GM21737 (cell line): ENCODE data around the gene JMJD4.

Experiments used
- ATAC-seq: cut with Tn5 transposase; IDR thresholded peaks from one replicate; pipeline ENCODE4 v1.9.1; 2021; ENCODE audit warnings: mild to moderate bottlenecking, moderate library complexity; ENCODE audit not compliant: unreplicated experiment

JMJD4 gene, protein sequence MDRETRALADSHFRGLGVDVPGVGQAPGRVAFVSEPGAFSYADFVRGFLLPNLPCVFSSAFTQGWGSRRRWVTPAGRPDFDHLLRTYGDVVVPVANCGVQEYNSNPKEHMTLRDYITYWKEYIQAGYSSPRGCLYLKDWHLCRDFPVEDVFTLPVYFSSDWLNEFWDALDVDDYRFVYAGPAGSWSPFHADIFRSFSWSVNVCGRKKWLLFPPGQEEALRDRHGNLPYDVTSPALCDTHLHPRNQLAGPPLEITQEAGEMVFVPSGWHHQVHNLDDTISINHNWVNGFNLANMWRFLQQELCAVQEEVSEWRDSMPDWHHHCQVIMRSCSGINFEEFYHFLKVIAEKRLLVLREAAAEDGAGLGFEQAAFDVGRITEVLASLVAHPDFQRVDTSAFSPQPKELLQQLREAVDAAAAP

DNA sequence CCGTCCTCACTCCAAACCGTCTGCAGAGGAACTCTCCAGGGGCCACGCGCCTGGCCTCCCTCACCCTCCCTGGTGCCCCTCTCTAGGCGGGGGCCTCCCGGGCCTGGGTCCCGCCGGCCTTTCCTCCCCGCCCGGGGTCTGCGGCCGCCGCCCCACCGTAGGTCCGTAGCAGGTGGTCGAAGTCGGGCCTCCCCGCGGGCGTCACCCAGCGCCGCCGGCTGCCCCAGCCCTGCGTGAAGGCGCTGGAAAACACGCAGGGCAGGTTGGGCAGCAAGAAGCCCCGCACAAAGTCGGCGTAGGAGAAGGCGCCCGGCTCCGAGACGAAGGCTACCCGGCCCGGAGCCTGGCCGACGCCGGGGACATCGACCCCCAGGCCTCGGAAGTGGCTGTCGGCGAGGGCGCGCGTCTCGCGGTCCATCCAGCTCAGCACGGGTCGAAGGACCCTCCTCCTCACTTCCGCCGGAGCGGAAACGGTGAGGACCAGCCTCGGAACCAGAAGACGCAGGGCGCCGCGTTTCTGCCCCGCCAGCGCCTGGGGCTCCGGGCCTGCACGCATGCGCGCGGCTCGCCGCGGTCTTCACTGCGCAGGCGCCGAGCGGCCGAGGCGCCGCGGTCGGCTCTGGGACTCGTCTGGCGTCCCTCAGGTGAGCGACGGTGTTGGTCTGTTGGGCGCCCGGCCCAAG is at the start of gene JMJD4, which contains the start of gene SNAP47:
Gene JMJD4 (minus strand): TSS at position 447 of the 683 bp plus-strand sequence. CDS start 29 bp downstream, at position 418.
Gene SNAP47 (plus strand): TSS at position 580 of the 683 bp plus-strand sequence. CDS start 12,302 bp downstream, outside the sequence.
- ATAC-seq = peak; percentile 93

DNA sequence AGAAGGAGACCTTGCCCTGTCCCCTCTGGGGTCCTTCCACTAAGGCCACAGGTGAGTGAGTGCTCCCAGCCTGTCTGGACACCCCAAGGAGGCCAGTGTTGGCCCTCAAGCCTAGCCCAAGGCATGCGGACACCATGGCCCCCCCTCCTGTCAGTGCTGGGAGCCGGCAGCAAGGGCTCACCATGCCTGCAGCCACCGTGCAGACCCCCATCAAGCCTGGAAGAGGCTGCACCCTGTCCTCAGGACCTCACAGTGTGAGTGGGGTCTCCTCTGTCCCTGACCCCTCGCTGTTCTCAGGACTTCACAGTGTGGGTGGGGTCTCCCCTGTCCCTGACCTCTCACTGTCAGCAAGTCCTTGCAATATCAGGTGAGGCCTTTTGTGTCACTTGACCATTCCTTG is 47.1 kb upstream of the JMJD4 start:
- no peak for ATAC-seq

DNA sequence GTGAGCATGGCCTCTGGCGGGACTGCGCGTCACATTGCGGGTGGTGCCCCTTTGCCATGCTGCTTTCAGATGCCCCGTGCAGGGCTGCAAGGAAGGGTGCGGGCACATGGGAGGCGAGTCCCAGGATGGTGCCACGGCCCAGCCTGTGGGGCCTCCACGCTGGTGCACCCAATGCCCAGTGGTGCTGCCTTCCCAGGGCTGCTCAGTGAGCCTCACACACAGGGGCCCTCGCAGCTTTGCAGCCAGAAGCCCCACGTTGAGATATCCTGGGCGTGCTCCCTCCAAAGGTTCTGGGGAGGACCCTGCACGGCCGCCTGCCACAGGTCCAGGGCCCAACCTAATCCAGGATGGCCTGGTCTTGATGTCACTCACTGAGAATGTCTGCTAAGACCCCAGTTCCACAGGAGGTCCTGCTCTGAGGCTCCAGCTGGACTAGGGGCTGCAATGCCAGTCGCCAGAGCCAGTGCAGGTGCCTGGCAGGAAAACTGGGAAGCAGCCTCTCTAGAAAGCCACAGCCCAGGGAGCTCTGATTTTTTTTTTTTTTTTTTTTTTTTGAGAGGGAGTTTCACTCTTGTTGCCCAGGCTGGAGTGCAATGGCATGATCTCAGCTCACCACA is 46.3 kb upstream of the JMJD4 start:
- ATAC-seq = no peak

DNA sequence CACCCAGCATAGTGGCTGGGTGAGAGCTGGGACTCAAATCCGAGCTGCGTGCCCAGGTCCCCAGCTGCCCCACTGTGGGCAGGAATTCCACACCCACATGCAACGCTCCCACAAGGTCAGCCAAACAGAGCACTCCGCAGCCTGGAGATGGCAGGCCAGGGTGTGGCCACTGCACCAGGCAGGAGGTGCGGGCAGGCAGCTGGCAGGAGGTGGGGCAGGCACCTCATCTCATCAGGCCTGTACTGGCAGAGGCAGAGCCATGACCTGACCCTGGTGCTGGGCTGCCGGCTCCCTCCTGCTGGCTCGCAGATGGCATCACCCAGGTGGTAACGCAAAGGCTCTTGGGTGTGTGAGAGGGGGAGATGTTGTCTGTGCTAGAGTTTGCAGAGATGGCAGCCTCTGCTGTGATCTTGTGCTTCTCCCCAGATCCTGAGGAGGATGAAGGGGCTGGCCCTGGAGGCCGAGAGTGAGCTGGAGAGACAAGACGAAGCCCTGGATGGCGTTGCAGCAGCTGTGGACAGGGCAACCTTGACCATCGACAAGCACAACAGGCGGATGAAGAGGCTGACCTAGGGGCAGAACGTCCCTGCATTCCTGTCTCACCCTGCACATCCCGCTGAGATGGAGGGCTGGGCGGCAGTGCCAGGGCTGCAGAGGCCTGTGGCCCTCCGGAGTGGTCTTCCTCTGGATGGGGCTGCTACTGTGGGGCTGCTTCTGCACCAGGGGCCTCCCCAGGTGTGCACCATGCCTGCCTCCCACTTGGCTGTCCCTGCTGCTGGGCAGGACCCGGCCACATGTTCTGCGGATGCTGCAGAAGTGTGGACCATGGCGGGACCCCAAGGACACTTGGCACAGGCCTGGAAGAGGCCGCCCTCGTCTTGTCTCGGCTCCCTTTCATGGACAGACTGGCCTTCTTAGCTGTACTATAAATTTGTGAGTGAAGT is 45.3 kb upstream of the JMJD4 start:
- no peak for ATAC-seq

DNA sequence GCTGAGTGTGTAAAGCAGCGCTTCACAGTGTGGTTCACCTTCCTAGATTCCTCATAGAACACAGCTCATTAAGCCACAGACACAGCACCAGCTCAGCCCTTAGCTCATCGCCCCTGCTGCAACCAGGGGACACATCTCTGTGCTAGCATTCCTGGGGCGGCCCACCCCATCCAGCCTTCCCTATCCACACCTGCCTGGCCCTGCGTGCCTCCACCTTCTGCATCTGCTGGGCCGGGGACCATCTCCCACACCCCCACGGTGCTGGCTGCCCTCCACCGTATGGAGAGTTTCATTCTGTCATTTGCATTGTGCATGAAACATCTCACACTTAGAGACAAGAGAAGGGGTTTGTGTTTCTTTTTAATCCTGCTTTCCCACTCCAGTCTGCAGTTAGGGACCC is 44.6 kb upstream of the JMJD4 start:
- ATAC-seq = no peak

DNA sequence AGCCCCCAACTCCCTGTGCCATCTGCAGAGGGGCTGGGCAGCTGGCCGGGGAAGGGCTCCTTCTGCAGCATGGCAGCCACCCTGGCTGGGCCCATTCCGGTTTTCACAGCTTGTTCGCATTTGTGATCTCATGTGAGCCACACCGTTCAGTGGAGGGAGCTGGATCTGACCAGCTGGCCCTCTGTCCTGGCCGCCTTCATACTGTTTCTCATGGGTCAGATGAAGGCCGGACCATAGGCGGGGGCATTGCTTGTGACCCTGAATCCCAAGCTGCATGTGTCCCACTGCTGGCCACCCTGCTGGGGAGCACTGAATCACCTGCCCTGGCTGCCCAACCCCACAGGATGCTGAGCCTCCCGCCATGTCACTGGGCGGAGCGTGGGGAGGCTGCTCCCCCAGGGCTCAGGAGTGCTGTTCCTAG is 43.9 kb upstream of the JMJD4 start:
- ATAC-seq = no peak

DNA sequence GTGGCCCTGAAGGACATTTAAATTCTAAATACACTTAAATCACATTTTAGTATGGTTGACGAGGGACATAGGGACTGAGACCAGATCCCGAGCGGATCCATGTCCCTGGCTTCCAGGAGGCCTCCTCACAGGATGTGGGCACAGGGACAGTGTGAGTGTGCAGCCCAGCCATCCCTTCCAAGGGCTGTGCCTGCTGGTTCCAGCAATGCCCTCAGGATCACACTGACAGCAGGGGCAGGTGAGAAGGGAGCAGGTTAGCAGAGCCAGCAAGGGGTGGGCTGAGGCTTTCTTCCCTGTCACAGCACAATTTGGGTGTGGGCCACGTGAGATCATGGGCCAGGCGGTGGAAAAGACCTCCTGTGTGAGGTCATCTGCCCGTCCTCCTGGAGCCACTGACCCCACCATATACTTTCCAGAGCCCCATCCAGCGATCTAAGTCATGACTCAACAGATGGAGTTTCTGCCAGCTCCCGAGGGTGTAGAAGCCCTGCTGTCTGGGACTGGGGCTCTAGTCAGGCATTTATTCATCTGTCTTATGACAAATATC is 43.4 kb upstream of the JMJD4 start:
- no peak for ATAC-seq

DNA sequence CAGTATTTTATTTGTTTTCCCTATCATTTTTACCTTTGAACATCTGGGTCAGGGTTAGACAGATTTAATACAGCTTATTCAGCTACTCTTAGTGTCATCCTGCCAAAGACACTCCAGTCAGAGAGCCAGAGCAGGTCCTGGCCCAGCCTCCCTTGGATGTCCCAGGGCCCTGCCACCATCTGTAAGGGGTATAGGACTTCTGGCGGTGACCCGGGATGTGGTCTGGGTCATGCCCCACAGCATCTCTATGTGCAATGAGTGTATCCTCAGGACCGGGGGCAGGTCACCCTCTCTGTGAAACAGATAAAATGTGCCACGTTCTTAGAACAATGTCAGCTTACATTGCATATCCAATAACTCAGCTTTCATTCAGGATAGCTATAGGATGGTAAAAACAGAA is 42.5 kb upstream of the JMJD4 start:
- no peak for ATAC-seq

DNA sequence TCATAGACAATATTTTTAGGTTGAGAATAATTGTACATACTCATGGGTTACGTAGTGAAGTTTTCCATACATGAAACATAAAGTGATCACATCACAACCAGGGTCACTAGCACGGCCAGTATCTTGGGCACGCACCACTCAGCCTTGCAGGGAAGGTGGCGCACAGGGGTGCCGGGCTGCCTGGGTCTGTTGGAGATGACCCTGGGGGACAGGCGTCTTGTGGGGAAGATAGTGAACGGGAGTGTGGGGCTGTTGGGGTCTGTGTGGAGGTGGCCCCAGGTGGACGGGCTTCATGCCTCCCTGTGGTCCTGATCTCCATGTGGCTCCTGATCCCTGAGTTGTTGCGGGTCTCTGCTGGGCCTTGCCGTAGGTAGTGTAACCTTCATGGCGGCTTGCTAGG is 42.1 kb upstream of the JMJD4 start:
- ATAC-seq = no peak

DNA sequence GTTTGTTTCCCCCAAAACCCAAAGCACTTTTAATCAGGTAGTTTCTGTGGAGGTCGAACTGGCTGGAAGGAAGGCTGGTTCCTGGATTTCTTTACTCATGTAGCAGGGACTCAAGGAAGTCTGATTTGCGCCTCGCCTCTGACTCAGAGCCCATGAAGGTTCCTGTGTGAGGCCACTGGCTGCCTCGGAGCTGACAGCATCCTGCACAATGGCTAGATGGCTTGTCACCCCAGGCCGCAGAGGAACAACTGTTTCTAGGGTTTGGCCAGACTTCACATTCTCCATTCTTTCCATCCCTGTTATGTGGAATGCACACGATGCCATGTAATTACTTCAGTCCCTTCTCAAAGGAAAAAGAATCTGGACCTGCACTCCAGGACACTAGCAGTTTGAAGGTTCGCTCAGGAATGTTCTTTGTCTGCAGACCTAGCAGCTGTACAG is 41.2 kb upstream of the JMJD4 start:
- no peak for ATAC-seq

DNA sequence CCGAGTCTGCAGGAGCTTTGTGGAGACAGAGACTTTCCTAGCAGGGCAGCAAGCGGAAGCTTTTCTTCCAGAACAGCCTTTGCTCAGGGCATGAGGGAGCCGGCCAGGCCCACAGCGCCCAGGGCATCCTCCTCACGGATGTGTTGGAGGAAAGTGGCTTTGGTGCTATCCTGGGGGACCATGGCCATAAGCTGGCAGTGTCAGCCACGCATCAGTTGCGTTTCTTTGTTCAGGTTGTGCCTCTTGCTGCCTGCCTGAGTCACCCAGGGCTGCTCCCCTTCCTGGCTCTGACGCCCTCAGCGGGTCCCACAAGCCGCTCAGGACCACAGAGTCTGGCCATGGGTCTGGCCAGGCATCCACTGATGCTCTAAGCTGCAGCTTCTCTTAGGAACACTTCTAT is 40.7 kb upstream of the JMJD4 start:
- ATAC-seq = no peak

DNA sequence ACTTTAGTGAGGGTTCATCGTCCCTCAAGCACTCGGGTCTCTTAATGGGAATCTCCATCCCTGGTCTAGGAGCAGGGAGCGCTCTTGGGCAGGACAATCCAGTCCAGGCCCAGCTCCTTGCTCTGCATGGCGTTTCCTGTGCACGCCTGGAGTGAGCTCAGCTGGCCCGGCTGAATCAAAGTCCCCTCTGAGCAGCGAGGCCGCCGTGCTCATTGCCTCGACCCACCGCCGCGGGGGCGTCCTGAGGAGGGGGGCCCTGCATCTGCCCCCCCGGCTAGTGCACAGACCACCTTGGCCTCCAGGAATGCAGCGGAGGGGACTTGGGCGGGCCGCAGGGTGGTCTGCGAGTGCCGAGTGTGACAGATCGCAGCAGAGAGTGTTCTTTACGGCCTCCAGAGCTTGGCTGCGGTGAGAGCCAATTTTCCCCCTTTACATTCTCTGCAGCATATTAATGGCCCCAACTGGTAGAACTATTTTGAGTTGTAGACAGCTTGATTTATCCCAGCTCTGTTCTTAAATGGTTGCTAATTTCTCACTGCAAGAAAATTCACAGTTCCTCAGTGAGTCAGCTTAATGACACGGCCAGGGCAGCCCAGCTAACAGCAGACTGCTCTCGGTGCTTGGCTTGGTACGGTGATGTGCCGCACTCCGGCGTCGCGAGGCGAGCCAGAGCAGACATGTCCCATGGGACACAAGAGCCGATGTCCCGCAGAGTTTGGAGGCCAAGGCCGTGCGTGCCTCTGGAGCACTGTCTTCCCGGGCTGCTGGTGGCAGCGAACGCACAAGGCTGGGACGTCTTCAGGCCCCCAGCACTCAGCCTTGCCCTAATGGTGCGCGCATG is 39.9 kb upstream of the JMJD4 start:
- ATAC-seq = no peak

DNA sequence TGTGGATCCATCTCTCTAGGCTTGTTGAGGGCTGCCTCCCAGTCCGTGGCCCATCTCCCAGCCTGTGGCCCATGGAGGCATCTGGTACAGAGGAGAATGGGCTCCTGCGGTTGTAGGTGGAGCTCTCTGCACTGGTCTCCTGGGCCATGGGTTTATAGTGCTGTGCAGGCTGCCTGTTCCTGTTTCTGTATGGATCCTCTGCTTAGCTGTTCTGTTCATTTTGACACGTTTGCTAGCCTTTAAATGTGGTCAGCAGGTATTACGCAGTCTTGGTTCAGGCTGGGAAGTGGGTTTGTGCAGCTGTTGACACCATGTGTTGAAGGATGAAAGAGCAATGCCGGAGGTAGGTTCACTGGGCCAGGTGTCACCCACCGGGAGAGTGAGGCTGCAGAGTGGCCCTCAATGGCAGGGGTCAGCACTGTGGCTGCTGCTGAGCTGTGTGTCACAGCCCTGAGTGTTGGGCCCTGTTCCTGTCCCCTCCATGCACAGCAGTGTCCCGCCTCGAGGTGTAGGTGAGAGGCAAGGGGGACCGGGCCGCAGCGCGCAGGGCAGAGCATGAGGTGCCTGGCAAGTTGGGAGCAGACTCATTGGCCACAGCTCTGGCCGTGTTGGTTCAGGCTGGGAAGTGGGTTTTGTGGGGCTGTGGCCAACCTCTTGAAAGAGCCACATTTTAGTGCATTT is 39.1 kb upstream of the JMJD4 start:
- ATAC-seq = no peak

DNA sequence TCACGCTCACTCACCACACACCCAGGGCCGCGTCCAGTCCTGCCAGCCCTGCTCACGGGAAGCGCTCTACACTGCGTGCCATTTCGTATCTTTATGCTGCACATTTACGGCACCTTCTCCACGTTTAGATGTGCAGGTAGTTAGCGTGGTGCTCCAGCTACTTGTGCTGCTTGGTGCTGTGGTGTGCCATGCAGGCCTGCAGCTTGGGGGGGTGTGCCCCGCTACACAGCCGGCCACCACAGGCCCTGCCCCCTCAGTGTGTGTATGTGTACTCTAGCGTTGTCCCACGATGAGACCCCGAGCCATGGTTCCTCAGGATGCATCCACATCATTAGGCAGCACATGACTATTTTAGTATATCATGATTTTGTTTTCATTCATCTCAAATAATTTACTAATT is 38.5 kb upstream of the JMJD4 start:
- no peak for ATAC-seq

DNA sequence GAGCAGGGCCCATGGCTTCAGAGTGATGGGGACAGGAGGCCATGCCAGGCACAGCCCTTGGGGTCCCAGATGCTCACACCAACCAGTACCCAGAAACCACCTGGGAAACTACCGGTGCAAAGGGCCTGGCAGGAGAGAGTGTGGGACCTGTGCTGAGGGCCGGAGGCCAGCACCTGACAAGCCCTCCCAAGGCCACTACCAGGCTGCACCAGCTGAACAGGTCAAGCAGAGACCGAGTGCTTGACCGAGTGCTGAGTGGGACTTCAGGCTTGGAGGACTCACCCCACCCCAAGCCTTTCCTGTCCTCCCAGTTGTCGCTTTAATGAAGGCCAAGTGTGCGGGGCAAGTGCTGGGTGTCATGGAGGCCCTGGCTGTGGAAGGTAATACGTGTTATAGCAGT is 36.7 kb upstream of the JMJD4 start:
- no peak for ATAC-seq

DNA sequence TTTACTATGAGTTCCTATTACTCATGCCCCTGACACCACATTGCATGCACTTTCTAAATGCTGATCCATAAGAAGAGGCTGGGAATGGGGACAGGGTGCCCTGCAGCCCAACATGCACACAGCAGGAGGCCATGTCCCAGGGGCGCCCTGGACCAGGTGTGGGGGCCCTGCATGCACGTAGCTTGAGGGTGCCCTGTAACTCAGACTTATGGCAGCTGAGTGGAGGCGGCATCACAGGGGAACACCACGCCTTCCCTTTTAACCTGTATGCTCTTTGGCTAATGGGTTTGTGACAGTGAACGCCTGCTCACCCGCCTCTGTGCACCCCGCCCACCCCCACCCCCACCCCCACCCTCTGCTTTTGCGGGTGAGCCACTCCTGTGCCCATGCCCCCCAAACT is 36.2 kb upstream of the JMJD4 start:
- ATAC-seq = no peak

DNA sequence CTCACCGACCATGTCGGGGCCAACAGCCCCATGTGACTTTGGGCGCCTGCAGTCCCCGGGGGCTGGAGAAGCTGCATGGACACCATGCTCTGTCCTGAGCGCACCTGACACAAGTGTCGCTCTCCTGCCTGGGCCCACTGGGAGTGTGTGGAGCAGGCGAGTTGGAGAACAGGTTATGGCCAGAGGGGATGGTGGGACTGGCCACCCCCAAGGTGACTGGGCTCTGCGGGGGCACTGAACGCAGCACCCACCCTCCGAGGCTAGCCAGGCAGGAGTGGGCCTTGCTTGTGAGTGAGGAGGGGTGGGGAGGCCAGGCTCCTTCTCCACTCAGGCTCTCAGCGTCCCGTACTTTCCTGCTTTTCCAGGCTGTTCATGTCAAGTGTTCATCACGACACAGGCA is 35.7 kb upstream of the JMJD4 start:
- no peak for ATAC-seq

DNA sequence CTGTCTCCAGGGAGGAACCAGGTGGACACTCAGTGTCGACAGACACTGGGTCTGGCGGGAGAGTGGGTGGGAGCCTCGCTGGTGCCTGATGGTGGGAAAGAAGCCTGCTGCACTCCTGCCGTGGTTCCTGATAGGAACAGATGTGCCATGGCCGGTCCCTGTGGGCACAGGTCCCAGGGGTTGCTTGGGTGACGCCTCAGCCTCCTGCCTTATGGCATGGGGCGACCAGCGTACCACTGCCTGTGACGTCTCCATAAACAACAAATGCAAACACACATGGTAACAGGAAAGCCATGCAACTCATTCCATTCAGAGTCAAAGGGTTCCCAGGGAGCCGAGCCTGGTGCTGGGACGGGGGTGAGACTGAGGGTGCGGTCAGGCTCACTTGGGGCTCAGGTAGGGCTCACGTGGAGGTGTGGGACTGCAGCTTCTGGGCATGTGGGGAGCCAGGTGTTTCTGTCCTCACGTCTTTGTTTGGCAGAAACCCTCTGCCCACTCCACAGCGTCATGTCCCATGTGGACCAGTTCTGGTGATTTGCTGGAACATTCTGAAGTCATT is 34.9 kb upstream of the JMJD4 start:
- no peak for ATAC-seq
